Coronary artery (tissue), 2 donors: ENCODE data around the gene MAPK1.

Experiments
- DNase-seq: peaks from one replicate; pipeline ENCODE4 v3.0.0-alpha.2; 2017; ENCODE audit warnings: low spot score
- H3K27ac ChIP-seq, 2 donors: fragments of 200-600 bp; sonication (generic); one replicate each; pipeline ENCODE4 v1.5.1; 2016 to 2019
- H3K4me3 ChIP-seq: fragments of 200-600 bp; sonication (generic); 2 replicates; pipeline ENCODE4 v1.5.1; 2016; ENCODE audit warnings: mild to moderate bottlenecking, moderate library complexity
- TF ChIP-seq, protein P1 (sequence below): fragments of 200-600 bp; sonication (generic); IDR thresholded peaks from one replicate; pipeline ENCODE4 v1.5.1; 2019; ENCODE audit warnings: antibody characterized with exemption

MAPK1 gene

DNA sequence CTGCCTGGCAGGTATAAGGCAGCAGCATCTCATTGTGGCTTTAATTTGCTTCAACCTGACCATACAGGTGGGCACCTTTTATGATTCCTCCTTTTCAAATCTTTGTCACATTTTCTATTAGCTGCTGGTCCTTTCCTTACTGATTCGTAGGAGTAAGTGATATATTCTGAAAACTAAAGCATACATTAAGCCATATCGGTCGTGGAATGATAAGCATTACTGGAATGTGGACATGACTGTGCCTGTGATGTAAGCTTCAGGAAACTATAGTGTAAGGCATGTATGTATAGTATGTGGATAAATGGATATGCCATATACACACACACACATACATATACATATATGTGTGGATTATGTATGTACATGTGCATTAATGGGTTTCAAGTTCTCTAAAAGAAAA is 152.7 kb downstream of the MAPK1 start:
- TF ChIP-seq, protein P1, sequence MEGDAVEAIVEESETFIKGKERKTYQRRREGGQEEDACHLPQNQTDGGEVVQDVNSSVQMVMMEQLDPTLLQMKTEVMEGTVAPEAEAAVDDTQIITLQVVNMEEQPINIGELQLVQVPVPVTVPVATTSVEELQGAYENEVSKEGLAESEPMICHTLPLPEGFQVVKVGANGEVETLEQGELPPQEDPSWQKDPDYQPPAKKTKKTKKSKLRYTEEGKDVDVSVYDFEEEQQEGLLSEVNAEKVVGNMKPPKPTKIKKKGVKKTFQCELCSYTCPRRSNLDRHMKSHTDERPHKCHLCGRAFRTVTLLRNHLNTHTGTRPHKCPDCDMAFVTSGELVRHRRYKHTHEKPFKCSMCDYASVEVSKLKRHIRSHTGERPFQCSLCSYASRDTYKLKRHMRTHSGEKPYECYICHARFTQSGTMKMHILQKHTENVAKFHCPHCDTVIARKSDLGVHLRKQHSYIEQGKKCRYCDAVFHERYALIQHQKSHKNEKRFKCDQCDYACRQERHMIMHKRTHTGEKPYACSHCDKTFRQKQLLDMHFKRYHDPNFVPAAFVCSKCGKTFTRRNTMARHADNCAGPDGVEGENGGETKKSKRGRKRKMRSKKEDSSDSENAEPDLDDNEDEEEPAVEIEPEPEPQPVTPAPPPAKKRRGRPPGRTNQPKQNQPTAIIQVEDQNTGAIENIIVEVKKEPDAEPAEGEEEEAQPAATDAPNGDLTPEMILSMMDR, result no peak
- H3K4me3 ChIP-seq, result no peak overlapping the region
- no peak for DNase-seq
- H3K27ac ChIP-seq, result no peak overlapping the region

DNA sequence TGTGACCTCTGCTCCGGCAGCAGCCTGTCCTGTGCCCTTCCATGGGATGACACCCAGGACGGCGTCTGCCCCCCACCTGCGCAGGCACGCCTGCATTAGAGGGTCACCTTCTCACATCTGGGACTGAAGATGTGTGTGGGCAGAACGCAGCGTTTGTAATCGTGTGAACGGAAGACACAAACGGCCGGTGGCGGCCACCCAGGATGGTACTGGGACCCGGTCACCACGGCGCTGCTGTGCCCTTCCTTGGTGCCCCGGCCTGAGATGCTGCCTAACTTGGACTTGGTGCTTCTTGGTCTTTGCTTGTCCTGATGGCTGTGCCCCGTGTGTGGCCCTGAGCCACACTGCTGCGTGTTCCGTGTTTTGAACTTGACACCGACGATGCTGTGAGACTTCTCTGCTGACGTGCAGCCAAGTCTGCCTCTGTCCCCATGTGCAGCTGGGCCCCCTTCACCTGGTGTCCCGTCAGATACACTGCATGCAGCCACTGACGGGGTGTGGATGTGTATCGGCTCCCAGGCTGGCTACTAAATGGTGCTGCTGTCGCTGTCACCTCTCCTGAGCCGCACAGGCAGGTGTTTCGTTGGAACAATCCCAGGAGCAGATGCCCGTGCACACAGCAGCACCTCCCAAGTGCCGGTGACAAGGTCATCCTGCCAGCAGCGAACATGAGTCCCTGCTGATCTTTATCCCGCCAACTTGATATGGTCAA is 153.2 kb downstream of the MAPK1 start:
- DNase-seq, result no peak
- TF ChIP-seq, protein P1, result no peak
- no peak overlapping the region for H3K4me3 ChIP-seq
- no peak overlapping the region for H3K27ac ChIP-seq

DNA sequence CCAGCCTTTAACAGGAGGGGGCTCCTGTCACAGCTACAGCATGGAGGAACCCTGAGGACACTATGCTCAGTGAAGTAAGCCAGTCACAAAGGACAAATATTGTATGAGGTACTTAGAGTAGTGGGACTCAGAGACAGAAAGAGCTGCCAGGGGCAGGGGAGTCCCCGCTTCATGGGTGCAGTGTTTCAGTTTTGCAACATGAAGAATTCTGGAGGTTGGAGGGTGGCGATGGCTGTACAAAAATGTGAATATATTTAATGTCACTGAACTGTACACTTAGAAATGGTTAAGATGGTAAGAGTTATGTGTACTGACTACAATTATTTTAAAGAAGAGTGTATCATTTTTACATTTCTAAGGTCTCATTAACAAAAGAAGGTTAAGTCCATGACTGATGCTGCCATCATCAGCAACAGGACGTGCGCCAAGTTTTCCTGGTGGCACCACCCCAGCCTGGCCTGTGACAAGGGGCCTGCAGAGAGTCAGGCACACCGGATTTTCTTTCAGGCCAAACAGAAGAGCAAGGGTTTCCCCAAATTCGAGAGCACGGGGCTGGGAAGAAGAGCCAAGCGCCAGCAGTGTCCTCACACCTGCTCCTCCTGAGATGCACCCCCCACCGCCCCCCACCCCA is 153.9 kb downstream of the MAPK1 start:
- H3K27ac ChIP-seq, result peak overlapping the region in 1 of 2 donors; percentile 15
- peak overlapping the region; percentile 23 for H3K4me3 ChIP-seq
- TF ChIP-seq, protein P1, result no peak
- DNase-seq, result no peak

DNA sequence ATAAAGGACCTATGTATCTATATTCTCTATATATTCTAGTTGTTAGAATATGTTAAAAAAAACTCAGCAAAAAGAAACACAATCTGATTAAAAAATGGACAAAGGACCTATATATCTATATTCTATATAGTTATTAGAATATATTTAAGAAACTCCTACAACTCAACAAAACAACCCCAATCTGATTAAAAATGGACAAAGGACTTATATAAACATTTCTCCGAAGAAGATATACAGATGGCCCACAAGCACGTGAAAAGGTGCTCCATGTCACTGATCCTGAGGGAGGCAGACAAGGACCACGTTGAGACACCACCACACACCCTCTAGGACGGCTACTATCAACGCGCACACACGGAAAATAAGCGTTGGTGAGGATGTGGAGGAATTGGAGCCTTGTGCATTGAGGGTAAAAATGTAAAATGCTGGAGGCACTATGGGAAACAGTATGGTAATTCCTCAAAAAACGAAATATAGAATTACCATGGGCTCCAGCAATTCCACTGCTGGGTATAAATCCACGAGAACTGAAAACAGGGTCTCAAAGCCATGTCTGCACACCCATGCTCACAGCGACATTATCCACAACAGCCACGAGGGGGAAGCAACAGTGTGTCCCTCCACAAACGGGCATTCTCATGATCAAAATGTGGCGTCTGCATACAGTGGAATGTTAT is 154.6 kb downstream of the MAPK1 start:
- Histone ChIP-seq H3K27ac (peak overlapping the region in 1 of 2 donors; percentile 15), H3K4me3 (peak overlapping the region; percentile 23)
- TF ChIP-seq, protein P1, result peak; percentile 72
- DNase-seq, result no peak

DNA sequence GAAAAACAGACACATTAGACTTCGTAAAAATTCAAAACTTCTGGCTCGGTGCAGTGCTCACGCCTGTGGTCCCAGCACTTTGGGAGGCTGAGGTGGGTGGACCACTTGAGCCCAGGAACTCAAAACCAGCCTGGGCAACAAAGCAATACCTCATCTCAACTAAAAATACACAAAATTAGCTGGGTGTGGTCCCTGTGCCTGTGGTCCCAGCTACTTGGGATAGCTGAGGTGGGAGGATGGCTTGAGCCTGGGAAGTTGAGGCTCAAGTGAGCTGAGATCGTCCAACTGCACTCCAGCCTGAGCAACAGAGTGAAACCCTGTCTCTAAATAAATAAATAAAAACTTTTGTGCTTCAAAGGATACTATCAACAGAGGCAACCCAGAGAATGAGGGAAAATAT is 155.6 kb downstream of the MAPK1 start:
- H3K4me3 ChIP-seq, result no peak overlapping the region
- no peak for DNase-seq
- H3K27ac ChIP-seq, result no peak overlapping the region
- TF ChIP-seq, protein P1, result no peak

DNA sequence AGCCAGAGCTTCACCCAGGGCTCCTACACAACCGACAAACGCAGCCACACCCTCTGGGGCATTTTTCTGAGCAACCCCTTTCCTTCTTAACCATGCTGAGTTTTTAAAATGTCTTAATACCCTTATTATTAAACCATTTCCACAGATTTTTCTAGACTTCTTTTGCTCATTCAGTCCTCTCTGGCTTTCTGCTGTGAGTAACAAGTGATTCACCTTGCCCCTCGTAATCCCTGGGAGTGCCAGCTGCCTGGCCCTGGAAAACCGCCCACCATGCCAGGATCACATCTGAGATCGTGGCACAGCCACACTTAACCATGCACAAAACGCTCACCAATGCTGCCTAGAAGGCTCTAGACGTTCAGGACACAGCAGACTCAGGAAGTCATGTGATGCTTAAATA is 157.3 kb downstream of the MAPK1 start:
- DNase-seq, result no peak
- H3K27ac ChIP-seq, result no peak overlapping the region
- no peak overlapping the region for H3K4me3 ChIP-seq
- TF ChIP-seq, protein P1, result no peak
